HT1080 (cell line): ENCODE data around the gene ALG14. TPM values are rescaled to one million over a fixed set of nuclear protein-coding genes. Genes with fewer than 3 reads are reported as not detected.
"Not testable (repeated sequence)": the region's sequence is repeated elsewhere in the genome, so short reads cannot be mapped to it uniquely, and the experiment has no call there.

Experiments used
- DNase-seq: peaks from one replicate; pipeline ENCODE4 v3.0.0-alpha.2; 2015; ENCODE audit warnings: low read depth
- total RNA-seq: library from RNA; depleted of rRNA; stranded (reverse); fragments of >200 nt; shearing (Covaris generic); gene quantifications from 2 replicates; pipeline ENCODE4 v1.2.3, GENCODE V29; 2014

The ALG14 gene
- total RNA-seq, 1 experiment from 2014 or later, result 7.1 TPM

DNA sequence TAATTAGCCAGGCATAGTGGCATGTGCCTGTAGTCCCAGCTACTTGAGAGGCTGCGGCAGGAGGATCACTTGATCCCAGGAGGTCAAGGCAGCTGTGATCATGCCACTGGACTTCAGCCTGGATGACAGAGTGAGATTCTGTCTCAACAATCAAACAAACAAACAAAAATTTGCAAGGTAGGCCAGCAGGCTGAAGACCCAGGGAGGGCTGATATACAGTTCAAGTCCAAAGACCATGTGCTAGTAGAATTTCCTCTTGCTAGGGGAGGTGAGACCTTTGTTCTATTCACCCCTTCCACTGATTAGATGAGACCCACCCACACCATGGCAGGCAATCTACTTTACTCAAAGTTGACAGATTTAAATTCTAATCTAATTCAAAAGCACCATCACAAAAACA lies 114.7 kb downstream of the ALG14 start:
- no peak for DNase-seq

DNA sequence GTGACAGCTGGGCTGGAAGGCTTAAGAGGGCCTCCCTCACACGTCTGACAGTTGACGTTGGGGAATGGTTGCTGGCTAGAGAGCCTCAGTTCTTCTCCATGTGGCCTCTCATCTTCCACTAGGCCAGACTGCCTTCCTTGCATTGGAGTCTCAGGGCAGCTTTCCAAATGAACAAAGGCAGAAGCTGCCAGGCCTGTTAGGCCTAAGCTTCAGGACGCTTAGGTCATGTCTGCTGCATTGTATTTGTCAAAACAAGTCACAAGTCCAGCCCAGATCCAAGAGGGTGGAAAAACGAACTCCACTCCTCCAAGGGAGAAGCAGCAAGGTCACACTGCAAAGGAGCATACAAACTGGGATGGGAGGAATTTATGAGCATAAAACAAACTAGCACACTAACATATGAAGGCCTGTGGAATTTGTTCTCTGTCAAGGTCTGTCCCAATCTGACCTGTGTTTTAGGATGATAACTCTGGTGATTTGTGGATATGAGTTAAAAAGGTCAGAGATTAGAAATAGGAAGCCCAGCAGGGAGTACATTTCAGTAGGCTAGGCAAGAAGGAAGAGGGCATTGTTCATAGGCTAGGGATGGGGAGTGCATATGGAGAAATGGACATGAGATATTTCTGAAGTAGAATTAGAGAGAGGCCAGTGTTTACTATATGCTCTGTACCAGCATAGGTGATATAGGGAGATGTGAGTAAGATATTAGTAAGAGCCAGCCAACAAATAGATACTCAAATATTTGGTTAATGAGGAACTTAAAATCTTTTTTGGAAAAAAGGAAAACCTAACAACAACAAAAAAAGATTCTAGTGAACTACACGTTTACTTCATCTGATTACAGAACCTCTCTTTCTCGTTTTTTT lies 116.8 kb downstream of the ALG14 start:
- DNase-seq, result no peak

DNA sequence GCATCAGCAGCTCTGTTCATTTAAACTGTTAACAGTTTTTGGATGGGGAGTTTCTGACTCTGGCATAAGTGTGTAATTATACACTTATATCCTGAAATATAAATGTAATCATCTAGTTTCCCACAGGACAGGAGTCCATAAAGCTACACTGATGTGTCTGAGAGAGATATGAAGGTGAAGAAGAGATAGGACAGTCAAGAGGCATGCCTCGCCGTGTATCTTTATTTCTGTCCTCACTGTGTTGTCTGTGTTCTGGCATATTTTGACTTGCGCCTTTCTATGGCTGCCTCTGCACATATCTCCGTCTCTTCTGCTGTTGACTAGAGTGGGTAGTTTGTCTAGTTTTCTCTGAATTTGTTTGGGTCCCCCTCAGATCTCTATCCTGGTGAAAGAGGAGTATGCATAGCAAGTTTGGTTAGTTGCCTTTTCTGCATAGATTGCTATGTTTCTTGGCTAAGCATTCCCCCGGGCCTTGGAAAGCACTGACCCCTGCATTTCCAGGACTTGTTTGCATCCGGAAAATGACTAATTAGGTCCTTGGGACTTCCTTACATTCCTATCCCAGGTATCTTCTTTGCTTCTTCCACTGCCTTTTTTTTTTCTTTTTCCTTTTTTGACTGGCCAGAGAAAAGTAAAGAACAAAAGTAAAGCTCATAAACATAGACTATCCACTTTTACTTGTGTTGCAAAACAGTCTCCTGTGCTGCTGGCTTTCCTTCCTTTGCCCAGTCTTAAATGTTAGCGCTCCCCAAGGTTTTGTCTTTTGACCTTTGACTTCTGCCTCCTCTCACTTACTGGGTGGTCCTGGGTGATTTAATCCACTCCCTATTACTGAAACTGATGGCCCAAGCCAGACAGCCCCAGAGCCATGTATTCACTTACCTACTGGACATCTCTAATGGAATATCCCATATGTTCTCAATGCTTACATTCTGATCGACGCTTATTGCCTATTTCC lies 118.2 kb downstream of the ALG14 start:
- peak; percentile 28 for DNase-seq

DNA sequence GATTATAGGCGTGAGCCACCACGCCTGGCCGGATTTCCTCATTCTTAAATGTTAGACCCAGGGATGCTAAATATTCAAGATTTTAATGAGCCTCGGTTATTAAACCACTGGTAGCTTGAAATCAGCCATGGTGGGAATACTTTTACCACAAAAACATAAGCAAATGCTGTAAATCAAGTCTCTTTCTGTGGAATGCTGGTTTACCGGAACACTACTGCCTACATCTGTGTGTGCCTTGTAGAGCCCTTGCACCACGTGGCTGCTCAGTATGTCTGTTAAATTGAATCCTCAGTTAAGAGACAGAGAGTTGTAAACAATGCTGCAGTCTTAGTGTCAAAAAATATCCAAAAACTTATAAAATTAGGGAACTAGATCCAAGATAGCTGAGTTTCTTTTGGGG lies 119.0 kb downstream of the ALG14 start:
- no peak for DNase-seq

DNA sequence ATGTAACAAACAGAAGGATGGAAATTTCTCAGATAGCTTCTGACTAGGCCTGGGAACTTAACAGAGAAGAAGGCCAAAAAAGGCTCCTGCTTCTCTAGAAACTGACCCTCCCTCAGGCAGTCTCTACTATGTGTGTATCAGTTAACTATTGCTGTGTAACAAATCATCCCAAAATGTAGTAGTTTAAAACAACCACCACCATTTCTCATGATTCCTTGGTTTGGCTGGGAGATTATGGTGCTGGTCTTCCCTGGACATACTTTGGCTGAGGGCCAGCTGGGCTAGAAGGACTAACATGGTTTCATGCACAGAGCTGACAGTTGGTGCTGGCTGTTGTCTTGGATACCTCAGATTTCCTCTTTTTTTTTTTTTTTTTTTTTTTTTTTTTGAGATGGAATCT lies 119.6 kb downstream of the ALG14 start:
- DNase-seq, result no peak

DNA sequence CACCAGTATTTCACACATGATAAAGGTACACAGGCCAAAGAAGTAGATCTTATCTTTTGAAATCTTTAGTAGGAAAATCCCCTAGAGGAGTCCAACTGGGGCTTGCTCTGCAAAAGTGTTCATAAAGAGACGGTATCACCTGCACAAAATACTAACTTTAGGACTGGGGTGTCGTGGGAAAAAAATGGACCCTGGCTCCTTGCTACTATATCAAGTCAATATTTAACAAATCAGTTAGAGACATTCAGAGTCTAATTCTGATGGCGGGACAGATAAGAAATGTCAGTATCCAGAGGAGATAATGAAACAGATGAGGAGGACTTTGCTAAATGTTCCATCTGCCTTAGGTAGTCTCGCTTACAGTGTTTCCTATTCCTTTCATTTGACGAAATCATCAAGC lies 120.2 kb downstream of the ALG14 start:
- DNase-seq, result no peak

DNA sequence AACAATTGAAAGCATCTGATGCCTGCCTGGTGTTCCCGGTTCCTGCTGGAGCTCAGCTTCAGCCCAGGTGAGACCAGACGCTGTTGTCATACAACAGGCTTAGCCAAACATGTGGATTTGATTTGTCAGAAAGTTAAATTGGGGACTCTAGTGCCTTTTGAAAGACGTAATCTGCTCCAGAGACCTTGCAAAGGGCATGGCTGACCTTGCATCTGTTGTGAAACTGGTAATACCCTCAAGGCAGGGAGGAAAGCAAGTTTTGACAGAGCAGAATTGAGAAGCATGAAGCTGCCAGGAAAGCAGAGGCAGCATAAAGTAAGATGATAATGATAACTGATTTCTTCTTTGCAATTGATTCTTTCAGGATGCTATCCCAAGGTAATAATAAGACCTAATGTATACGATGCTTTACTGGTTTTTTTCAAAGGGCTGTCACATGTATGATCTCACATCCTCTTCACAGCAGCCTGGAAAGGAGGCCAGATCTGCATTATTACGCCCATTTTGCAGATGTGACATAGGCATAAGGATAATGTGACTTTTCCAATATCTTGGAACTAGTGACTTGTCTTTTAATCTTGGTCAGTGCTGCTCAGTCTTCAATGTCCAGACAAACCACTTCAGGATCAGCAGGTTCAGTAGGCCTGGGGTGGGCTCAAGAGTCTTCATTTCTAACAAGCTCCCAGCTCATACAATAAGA lies 121.1 kb downstream of the ALG14 start:
- no peak for DNase-seq

DNA sequence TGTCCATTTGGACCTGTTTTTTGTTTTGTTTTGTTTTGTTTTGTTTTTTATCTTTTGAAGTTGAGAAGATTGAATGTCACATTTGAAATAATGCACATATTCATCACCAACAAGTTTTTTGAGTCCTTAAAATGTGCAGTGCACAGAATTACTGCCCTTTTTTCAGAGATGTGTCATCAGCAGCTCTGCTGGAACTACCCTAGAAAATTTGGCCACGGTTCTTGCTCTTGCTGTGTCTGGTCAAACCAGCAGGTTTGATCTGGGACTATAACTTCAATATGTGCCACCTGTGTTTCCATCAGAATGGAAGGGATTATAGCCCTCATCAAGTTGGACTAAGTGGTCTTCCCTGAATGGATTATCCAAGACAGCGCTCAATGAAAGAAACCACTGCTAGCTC lies 121.7 kb downstream of the ALG14 start:
- DNase-seq, result no peak

DNA sequence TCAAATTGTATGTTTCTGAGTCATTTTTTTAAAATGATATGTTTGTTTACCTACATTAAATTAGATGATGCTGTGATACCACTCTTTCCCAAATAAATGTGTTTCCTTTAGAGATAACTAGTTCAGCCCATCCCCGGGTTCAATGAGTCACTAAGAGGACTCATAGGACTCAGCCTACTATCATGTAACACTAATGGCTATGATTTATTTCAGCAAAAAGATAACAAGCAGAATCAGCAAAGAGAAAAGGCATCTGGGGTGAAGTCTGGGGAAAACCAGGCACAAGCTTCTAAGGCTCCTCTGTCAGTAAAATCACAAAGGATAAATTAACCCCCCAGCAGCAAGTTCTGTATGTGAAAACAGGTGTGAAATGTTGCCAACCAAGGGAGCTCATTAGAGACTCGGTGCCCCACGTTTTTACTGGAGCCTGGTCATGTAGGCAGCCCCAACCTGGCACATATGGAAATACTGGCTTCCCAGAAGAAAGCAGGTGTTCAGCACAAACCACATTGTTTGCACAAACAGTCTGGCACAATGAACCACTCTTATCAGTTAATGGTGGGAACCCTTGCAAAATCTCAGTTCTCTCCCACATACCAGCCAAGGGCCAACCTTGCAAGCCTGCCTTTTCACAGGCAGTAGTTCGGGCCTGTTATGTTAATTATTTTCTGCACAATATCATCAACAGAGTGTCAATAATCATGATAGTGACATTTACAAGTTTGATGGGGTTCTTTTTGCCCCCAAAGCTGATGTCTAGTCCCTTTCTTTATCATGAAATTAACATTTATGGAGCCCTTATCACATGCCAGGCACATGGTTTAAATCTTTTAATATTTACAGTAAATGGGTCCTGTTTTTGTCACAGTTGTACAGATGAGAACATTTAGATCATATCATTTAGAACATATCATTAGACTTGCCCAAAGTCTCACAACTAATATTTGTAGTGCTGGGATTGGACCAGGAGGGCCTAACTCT lies 122.8 kb downstream of the ALG14 start:
- DNase-seq, result peak; percentile 26

DNA sequence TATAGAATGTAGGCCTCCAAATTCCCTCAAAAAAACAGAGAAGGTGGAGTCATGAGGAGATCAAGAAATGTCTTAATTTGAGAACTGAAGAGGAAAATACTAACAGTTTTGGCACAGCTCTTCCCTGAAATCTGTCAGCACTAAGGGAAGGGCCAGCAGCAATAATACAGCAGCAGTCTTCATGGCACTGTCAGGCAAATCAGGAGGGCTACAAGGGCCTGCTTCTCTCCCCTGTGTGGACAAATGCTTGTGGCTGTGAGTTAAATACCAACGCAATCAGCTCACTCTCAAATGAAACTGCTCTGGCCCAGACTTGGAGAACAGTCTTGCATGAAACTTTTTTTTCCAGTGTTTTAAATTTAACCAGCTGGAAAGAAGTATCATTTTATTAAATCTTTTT lies 125.3 kb downstream of the ALG14 start:
- no peak for DNase-seq

DNA sequence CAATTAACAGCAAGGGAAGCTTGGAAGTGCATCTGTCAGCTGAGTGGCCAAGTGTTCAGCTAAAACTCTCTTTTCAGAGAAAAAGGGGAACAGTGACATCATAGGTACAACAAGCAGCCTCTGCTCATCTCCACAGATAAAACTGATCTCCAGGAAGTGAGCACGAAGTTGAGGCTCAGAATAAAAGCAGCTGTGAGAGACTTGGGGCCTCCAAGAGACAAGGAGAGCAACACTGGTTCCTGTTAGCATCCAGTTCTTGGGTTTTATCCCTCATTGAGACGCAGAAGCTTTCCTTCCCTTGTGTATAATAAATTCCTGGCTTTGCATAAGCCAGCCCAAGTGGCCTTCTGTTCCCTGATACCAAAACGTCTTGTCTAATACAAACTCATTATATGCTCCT lies 125.9 kb downstream of the ALG14 start:
- no peak for DNase-seq

DNA sequence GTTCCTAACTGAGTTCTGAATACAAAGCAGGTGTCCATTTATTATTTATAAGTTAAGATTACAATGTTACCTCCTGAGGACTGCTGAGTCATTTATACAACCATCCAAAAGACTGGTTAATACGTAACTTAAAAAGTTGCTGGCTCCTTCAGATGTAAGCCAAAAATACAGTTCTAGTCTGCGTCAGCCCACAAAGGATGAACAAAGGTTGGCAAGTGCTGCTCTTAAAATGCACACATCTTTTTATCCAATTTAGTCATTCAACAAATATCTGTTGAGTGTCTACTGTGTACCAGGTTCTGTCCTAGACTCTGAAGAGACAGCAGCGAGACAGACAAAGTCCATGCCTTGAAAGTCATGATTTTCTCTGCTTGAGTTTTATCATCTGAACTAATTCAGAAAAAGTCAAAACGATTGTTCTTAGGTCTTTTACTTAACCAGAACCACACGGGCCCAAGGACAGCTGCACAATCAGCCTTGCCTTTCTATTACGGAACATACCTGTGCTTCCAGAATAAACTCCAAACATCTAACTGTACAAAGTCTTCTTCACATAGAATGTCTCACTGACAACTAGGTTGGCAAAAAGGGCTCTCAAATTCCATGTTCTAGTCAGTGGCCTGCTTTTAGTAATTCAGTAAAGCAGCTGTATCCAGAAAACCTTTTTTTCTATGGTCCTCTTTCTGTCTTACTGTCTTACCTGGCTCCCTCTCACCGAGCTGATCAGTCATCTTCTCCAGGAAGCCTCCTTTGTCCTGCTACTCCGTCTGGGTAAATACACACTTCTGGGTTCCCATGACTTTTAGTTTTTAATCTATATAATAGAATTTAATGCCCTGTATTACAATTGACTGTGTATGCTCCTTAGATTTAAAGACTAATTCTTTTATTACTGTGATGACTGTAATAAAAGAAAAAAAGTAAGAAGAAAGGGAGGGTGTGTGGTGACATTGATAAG lies 130.3 kb downstream of the ALG14 start:
- DNase-seq, result no peak

DNA sequence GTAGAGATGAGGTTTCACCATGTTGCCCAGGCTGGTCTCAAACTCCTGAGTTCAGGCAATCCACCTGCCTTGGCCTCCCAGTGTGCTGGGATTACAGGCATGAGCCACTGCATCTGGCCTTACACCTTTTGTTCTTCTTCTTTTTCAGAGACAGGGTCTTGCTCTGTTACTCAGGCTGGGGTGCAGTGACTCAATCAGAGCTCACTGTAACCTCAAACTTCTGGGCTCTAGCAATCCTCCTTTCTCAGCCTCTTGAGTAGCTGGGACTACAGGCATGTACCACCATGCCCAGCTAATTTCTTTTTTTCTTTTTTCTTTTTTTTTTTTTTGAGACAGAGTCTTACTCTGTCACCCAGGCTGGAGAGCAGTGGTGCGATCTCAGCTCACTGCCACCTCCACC lies 131.3 kb downstream of the ALG14 start:
- DNase-seq, result not testable (repeated sequence)

DNA sequence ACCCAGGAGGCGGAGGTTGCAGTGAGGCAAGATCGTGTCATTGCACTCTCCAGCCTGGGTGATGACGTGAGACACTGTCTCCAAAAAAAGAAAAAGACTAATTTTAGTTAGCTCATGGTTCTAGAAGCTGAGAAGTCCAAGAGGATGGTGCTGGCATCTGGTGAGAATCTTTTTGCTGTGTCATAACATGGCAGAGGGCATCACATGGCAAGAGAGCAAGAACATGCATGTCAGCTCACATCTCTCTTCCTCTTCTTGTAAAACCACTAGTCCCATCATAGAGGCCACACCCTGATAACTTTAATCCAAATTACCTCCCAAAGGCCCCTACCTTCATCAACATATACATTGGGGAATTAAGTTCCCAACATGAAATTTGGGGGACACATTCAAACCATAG lies 132.0 kb downstream of the ALG14 start:
- DNase-seq, result no peak

DNA sequence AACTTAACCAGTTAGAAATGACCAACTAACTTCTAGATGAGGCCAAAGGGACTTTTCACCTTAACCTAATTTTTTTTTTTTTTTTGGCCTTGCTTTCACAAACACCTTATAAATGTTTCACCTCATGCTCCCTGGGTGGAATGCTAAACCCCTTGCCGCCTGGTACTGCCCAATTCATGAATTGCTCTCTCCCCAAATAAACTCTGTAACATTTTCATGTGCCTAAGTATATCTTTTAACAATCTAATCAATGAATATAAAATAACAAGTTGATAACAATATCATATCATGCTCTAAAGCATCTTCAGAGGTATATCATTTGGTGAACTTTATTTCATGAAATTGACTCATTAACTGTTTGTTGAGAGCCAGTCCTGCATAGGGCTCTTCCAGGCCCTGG lies 134.9 kb downstream of the ALG14 start:
- DNase-seq, result no peak

DNA sequence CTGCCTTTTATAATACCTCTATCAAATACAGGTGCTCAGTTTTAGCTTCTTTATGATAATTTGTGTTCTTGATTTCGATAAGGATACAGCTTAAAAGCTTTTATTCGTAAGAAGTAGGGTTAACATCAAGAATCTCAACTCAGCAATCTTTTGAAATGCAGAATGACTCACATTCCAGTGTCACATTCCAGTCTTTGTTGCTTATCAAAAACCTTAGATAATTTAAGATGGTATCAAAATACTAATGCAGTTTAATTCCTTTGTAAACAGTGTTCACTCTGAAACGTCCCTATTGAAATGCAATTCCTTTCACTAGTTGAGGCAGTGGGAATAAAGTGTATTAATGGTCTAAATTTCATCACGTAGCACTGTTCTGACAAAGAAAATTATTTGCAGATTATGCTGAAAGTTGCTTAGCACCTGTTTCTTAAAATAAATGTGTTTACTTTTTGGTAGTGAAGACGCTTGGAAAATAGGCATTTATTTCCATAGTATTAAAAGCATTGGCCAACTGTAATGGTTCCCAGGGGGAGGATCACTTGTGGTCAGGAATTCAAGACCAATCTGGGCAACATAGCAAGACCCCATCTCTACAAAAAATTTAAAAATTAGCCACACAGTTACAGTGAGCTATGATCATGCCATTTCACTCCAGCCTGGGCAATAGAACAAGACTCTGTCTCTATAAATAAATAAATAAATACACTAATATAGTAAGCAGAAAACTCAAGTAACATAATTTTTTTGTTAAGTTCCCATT lies 135.7 kb downstream of the ALG14 start:
- no peak for DNase-seq

DNA sequence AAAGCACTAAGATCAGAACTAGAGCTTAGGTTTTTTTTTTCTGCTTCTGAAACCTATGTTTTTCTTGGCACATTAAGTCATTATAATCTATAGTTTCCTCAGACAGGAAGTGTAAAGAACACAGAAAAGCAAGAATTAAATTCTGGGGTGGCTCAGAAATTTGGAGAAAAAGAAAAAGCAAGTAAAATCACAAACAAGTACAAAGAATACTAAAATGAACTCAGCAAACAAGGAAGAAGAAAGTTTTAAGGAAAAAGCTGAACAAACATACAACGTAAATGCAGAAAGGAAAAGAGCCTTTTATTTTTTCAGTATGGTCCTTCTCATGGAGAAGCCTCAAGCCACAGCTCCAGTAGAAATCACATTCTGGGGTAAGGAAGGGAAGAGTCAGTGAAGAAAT lies 137.3 kb downstream of the ALG14 start:
- DNase-seq, result no peak

DNA sequence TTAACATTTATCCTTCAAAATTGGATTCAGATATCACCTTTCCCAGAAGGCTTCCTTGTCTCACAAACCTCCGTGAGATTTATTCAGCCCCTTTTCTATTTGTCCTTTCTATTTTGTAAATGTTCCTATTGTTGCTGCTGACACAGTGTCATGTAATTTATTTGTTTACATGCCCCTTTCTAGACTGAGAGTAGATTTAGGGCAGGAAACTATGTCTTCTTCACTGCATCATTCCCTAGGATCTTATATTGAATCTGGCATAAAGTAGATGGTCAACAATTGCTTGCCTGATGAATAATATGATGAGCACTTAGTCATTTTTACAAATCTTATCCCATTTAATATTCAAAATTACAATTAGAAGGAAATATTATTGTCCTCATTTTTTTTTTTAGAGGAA lies 137.7 kb downstream of the ALG14 start:
- DNase-seq, result no peak

DNA sequence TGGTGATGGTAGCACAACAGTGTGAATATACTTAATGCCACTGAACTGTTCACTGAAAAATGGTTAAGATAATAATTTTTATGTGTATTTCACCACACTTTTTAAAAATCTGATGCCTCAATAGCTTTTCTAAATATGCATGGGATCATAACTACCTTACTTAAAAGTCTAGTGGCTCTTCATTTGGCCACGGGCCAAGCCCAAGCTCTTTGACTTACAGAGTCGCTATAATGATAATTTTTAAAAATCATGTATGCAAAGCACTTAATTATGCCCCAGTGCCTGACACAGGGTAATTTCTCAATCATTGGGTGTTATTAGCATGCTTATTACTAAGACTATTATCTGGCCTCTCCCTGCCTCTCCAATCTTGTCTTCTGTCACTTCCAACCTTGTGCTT lies 138.2 kb downstream of the ALG14 start:
- DNase-seq, result no peak
